Stimulated activated CD4-positive, alpha-beta T cell treated with anti-CD3 and anti-CD28 coated beads, Interleukin-12 subunit alpha, Interleukin-12 subunit beta, amount 100 ng/mL, for 4 hours (primary cell): ENCODE data around the gene APEH.

Experiments
- DNase-seq: peaks from one replicate; pipeline ENCODE4 v3.0.0-alpha.2; 2020

Gene APEH

GRCh38 chr3:49732597-49732996 lies 58.4 kb downstream of the APEH start:
- DNase-seq: no peak

DNA sequence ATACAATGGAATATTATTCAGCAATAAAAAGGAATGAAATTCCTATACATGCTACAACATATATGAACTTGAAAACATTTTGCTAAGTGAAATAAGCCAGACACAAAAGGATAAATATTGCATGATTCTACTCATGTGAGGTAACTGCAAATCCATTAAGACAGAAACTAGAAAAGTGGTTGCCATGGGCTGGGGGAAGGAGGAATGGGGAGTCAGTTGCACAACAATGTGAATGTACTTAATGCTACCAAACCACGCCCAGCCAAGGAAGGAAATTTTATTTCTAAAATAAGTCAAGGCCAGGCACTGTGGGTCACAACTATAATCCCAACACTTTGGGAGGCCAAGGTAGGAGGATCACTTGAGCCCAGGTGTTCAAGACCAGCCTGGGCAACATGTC lies 59.4 kb downstream of the APEH start:
- no peak for DNase-seq
